ENCODE data around the gene DGKB.

The DGKB gene

GRCh38 chr7:14761510-14762296 lies 140.8 kb downstream of the DGKB start:
- in situ Hi-C loops (cut with MboI; ENCODE audit: low sequenced_read_pairs) = no loop called here

GRCh38 chr7:14760730-14761478 lies 141.6 kb downstream of the DGKB start:
- in situ Hi-C loops (cut with MboI; ENCODE audit: low sequenced_read_pairs) = no loop called here

DNA sequence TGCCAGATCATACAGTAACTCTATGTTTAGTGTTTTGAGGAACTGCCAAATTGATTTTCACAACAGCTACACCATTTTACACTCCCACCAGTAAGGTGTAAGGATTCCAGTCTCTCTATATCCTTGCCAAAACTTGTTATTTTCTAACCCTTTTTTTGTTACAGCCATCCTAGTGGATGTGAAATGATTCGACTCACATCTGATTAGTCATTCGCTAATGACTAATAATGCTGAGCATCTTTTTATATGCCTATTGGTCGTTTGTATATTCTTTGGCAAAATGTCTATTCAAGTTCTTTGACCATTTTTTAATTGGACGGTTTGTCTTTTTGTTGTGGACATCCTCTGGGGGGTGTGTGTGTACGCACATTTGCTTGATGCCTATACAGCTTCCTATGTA lies 142.8 kb downstream of the DGKB start:
- in situ Hi-C loops (cut with MboI; ENCODE audit: low sequenced_read_pairs) = no loop called here

GRCh38 chr7:14754631-14755030 lies 147.9 kb downstream of the DGKB start:
- in situ Hi-C loops (cut with MboI; ENCODE audit: low sequenced_read_pairs) = no loop called here

DNA sequence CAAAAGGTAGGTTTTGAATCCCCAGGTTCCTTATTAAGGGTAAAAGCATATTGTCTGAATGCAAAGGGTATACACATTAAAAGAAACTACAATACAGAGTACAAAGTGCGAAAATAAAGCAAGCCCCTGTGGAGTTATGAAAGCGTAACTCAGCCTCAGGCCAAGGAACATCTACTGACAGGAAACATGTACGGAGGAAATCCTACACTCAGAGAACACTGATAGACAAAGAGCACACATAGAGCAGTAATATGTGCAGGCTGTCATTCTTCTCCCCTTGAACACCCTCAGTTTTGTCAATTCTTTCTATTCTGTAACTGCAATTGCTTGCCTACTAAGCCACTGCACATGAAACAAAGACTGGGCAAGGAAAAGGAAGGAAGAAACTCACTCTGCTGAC lies 150.2 kb downstream of the DGKB start:
- in situ Hi-C loops (cut with MboI; ENCODE audit: low sequenced_read_pairs) = no loop called here

- in situ Hi-C loops (cut with MboI; ENCODE audit: low sequenced_read_pairs) = no loop called here
These were observed 151.1 kb downstream of the DGKB start for GRCh38 chr7:14751461-14751860.

- in situ Hi-C loops (cut with MboI; ENCODE audit: low sequenced_read_pairs) = no loop called here
These were observed 154.1 kb downstream of the DGKB start for GRCh38 chr7:14748461-14748860.

DNA sequence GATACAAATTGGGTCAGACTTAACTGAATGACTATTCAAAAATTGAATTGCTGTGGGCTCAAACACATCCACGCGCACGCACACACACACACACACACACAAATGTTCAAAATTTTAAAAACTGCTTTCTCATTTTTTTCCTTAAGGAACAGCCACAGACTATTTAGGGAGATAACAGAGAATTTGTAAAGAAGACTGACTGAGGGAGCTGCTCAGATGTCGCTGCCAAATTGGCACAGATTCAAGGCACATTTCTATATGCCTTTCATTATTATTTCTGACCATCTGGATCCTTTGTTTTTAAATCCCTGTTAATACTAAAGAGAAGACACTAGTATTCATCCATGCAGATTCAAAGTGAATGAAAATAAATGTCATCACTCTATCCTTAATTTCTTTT lies 154.8 kb downstream of the DGKB start:
- in situ Hi-C loops (cut with MboI; ENCODE audit: low sequenced_read_pairs) = no loop called here

DNA sequence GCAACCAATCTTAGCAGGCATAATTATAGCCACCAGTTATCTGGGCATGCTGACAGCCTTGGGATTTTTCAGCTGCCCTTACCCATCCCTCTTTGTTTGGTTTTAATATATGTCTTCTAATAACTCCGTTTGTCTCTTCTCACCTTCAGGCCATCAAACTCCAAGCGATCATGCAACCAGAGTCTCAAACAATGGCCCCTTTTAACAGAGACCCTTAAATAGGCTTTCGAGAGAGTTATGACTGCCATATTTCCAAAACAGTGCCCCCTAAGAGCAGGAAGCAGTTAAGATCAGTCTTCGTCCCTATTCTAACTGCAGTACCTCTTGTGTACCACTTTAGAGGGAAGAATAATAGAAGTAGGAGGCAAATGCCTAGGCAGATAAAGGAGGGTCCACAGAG lies 157.5 kb downstream of the DGKB start:
- in situ Hi-C loops (cut with MboI; ENCODE audit: low sequenced_read_pairs) = no loop called here

GRCh38 chr7:14740606-14741005 lies 161.9 kb downstream of the DGKB start:
- in situ Hi-C loops (cut with MboI; ENCODE audit: low sequenced_read_pairs) = no loop called here

- in situ Hi-C loops (cut with MboI; ENCODE audit: low sequenced_read_pairs) = no loop called here
These were observed 162.7 kb downstream of the DGKB start for GRCh38 chr7:14739841-14740185.

DNA sequence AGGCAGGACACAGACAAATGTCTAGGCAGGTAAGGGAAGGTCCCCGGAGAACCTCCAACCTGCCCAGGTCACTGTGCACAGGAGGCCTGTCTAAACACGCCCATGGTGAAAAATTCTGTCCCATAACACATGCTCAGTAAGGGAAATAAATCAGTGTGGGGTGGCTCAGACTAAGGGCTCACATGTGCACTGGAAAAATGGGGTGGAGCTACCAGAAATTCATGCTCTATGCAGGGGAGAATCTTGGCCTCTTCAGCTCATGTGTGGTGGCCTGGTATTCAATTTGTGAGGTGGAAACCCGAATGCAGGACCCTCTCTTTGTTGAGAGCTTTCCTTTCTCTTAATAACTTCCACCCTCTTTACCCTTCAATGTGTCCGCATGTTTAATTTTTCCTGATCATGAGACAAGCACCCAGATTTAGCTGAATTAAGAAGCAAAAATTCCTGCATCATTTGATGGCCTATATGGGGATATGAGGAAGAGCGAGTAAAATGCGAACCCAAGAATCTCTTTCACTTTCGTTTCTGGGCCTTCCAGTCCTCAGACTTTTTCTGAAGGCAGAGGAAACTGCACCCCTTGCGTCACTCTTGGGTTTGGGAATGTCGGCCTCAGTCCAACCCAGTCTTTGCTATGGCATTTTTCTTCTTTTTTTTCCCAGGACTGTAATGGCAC lies 163.2 kb downstream of the DGKB start:
- in situ Hi-C loops (cut with MboI; ENCODE audit: low sequenced_read_pairs) = no loop called here

GRCh38 chr7:14738086-14738485 lies 164.5 kb downstream of the DGKB start:
- in situ Hi-C loops (cut with MboI; ENCODE audit: low sequenced_read_pairs) = no loop called here

DNA sequence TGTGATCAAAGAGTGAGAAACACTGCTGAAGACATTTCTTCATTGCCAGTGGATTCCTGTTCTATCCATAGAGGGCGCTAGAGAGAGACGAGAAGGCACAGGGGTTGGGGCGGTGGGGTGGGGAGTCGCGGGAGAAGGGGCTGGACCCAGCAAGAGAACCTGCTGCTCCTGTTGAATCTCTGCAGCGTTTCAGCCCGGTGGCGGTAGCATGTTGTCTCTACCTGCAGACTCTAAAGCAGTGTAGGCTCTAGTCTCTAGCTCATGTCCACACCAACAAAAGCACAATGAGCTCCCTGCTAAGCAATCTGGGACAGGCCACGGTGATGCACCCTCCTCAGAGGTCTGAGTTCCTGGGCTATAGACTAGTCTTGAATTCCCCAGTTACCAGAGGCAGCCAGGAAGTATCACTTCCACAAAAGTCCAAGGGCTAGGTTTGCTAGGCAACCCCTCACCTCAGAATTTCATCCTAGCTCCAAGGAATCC lies 167.7 kb downstream of the DGKB start:
- in situ Hi-C loops (cut with MboI; ENCODE audit: low sequenced_read_pairs) = no loop called here

- in situ Hi-C loops (cut with MboI; ENCODE audit: low sequenced_read_pairs) = no loop called here
These were observed 181.8 kb downstream of the DGKB start for GRCh38 chr7:14720785-14721184.

DNA sequence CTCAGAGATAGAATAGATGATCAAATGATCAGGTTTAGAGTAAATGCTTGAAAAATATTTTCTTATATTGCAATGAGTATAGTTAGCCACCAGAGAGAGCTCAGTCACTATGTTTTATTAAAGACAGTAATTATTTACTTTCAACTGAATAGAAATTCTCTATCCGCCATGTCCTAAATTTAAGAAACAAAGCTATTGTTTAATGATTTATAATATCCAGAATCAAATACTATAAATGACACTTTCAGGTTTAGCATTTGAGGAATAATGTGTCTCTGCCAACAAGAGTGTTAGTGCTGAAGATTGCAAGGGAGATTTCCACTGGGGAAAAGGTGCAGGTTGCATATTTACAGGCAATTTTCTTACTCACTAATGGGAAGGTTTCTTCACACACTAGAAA lies 184.7 kb downstream of the DGKB start:
- in situ Hi-C loops (cut with MboI; ENCODE audit: low sequenced_read_pairs) = no loop called here

GRCh38 chr7:14717169-14717568 lies 185.4 kb downstream of the DGKB start:
- in situ Hi-C loops (cut with MboI; ENCODE audit: low sequenced_read_pairs) = no loop called here

- in situ Hi-C loops (cut with MboI; ENCODE audit: low sequenced_read_pairs) = no loop called here
These were observed 188.3 kb downstream of the DGKB start for GRCh38 chr7:14714161-14714728.

- in situ Hi-C loops (cut with MboI; ENCODE audit: low sequenced_read_pairs) = no loop called here
These were observed 204.3 kb downstream of the DGKB start for GRCh38 chr7:14698239-14698638.

DNA sequence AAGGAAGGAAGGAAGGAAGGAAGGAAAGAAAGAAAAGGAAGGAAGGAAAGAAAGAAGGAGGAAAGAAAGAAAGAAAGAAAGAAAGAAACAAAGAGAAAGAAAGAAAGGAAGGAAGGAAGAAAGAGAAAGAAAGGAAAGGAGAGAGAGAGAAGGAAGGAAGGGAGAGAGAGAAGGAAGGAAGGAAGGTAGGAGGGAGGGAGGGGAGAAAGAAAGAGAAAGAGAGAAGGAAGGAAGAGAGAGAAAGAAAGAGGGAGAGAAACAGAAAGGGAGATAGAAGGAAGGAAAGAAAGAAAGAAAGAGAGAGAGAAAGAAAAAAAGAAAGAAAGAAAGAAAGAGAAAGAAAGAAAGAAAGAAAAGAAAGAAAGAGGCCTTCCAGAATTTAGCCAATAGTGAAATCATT lies 204.9 kb downstream of the DGKB start:
- in situ Hi-C loops (cut with MboI; ENCODE audit: low sequenced_read_pairs) = no loop called here

DNA sequence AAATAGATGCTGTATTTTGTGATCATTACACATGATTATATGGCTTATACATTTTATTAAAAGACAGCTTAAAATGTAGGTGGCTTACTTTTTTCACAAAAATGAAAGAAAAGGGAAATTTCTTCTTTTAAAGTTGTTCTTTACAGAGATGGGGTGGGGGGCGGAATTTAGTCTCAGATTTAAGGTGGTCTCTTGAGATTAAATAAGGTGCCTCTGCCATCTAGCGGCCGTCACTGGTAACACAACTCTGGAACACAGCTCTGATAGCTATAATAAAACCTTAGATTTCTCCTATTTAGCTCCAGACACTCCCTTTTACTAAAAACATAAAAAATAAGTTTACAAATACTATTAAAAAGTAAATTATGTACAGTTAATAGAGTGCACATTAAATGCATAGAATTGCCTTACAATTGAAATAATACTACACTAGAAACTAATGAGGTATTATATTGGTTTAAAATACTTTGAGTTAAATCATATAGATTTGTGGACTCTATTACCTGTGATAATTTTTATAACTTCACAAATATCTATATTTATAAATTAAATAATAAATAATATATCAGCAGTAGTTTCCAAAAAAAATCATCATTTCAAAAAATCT lies 210.9 kb downstream of the DGKB start:
- in situ Hi-C loops (cut with MboI; ENCODE audit: low sequenced_read_pairs) = no loop called here

Measured in hTERT RPE-1 (cell line).